ENCODE results near the gene TMEM52.
"Not testable (repeated sequence)": the region's sequence is repeated elsewhere in the genome, so short reads cannot be mapped to it uniquely, and the experiment has no call there.

TMEM52 gene

DNA sequence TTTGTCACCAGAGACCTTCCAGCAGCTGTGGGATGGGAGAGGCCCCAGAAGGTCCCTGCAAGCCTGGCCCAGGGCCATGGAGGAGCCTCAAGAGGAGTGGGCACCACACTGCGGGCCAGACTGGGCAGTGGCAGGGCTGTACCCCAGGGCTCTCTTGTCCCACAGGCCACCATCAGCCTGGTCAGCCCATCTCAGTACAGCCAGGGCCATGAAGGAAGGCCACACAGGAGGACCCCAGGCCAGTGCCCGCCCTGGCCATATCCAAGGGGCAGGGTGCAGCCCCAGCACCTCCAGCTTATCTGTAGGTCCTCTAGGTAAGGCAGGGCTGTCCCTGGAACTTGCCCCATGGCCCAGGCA, 25.1 kb downstream of the TMEM52 start:
- peaks cover 16% of the 10 kb centered on the region for H3K4me1 ChIP-seq (ENCODE audit: control insufficient read depth, insufficient read depth, low read length)
- H3K4me3 ChIP-seq (ENCODE audit: low read length) = no peak overlapping the region
- H3K9ac ChIP-seq (ENCODE audit: low read depth, low read length) = no peak overlapping the region
- no peaks in the 10 kb centered on the region for H3K36me3 ChIP-seq (ENCODE audit: insufficient read depth, low read length)
- H3K4me2 ChIP-seq (ENCODE audit: low read length) = no peak overlapping the region
- no peaks in the 10 kb centered on the region for H3K27me3 ChIP-seq (ENCODE audit: control insufficient read depth, insufficient read depth, low read length)
- H3K9me3 ChIP-seq (replicated peaks; ENCODE audit: low read length) = no peaks in the 10 kb centered on the region

DNA sequence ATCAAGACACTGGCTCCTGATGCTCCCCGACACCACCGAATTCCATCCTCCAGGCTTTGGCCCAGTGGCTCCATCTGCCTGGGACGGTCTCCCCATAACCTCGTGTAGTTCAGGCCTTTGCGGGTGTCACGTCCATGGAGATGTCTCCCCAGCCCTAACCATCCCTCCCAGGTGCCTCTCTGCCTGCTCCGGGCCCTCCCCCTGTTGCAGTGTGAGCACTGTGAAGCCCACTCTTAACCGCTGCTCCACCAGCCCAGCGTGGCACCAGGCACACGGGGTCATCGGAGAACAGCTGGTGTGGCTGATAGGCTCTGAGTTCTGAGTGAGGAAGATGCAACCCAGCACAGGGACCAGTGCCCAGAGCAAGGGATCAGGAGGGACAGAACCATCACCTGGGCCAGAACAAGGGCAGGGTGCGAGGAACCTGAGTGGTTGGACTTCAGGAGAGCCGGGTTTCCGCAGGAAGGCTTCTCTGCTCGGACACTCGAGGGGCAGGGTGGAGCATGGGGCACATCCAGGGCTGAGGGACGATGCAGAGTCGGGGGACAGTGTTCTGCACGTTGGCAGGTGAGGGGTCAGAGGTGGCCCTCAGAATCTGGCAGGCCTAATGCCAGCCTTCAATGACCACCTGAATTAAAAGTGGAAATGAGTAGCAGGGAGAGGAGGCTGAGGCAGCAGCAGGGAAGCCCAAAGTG, 25.6 kb downstream of the TMEM52 start:
- Histone ChIP-seq H3K27me3 (ENCODE audit: control insufficient read depth, insufficient read depth, low read length) (no peaks in the 10 kb centered on the region), H3K4me2 (ENCODE audit: low read length) (no peak overlapping the region), H3K36me3 (ENCODE audit: insufficient read depth, low read length) (no peaks in the 10 kb centered on the region), H3K9me3 (replicated peaks; ENCODE audit: low read length) (no peaks in the 10 kb centered on the region), H3K4me1 (ENCODE audit: control insufficient read depth, insufficient read depth, low read length) (peaks cover 21% of the 10 kb centered on the region), H3K4me3 (ENCODE audit: low read length) (no peak overlapping the region), H3K9ac (ENCODE audit: low read depth, low read length) (no peak overlapping the region)

DNA sequence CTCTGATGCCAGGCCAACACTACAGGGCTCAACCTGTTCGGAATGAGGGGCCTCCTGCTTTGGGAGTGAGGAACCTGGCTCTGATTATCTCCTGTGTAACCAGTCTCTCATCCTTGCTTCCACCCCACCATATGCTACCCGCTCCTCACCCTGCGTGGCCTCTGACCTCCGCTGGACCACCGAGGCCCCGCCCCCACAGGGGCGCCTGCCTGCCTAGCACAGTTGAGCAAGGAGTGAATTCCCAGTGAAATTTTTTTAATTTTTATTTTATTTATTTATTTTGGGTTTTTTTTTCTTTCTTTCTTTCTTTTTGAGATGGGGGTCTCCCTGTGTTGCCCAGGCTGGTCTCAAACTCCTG, 26.3 kb downstream of the TMEM52 start:
- H3K9ac ChIP-seq (ENCODE audit: low read depth, low read length) = no peak overlapping the region

DNA sequence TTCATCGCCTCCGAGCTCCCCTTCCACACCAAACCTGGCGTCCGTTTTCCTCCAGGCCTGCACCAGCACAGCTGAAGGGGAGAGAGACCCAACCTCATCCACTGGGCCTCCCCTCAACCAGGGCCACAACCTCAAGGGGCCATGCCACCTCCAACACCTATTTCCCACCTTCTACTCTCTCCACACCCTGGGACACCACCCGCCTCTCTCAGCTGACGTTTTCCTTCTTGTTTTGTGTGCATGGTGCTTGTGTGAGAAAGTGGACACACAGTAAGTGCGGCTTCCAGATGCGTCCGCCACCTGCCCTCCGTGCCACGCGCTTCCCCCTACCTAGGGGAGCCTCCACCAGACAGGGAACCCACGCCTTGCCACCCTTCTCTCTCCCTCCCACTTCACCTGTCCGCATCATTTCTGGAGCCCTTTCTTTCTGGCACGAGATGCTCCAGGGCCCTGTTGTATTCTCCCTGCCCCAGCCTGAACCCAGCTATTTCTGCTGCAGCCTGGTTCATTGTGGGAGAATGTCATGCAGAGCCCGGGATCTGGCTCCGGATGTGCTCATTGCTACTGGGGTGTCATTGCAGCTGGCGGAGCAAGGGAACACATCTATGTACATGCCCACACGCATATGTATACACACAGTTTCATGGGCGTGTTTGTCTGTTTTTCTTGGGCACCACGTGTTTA, 26.9 kb downstream of the TMEM52 start:
- peaks cover 32% of the 10 kb centered on the region for H3K4me1 ChIP-seq (ENCODE audit: control insufficient read depth, insufficient read depth, low read length)
- peak overlapping the region; percentile 97 for H3K9ac ChIP-seq (ENCODE audit: low read depth, low read length)
- H3K36me3 ChIP-seq (ENCODE audit: insufficient read depth, low read length) = no peaks in the 10 kb centered on the region
- H3K9me3 ChIP-seq (replicated peaks; ENCODE audit: low read length) = no peaks in the 10 kb centered on the region
- no peaks in the 10 kb centered on the region for H3K27me3 ChIP-seq (ENCODE audit: control insufficient read depth, insufficient read depth, low read length)
- H3K4me2 ChIP-seq (ENCODE audit: low read length) = peak overlapping the region; percentile 99
- peak overlapping the region; percentile 84 for H3K4me3 ChIP-seq (ENCODE audit: low read length)

More for the DNA sequence above, 26.3 kb downstream of the TMEM52 start:
- Histone ChIP-seq H3K4me3 (ENCODE audit: low read length) (peak overlapping the region; percentile 84), H3K4me2 (ENCODE audit: low read length) (peak overlapping the region; percentile 99), H3K36me3 (ENCODE audit: insufficient read depth, low read length) (no peaks in the 10 kb centered on the region), H3K9me3 (replicated peaks; ENCODE audit: low read length) (no peaks in the 10 kb centered on the region), H3K4me1 (ENCODE audit: control insufficient read depth, insufficient read depth, low read length) (peaks cover 27% of the 10 kb centered on the region), H3K27me3 (ENCODE audit: control insufficient read depth, insufficient read depth, low read length) (no peaks in the 10 kb centered on the region)

DNA sequence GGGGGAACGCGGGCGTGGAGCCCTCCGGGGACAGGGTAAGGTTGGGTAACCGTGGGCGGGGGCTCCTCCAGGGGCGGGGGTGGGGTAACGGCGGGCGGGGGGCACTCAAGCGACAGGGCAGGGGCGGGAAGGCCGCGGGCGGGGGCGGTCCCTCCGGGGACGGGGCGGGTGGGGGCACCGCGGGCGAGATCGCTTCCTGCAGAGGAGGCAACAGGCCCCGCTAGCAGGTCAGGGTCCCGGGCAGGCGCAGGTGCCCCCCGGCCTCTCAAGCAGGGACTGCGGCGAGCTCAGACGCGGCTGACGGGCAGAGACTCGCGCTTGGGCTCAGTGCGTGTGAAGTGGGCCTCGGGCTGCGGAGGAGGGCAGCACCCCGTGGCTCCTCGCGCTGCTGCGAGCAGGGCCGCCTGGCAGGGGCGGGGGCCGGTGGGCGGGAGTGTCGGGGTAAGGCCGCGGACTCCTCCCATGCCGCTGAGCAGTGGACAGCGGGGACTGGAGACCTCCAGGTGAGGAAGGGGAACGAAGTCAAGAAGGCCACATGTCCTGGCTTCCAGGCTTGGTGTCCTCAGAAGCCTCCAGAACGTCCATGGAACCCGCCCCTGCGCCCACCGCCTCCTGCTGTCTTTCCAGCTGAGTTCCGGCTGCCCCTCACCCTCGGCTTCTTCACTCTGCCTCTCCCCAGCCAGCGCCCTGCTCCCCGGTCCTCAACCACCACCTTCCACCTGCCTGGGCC, 27.6 kb downstream of the TMEM52 start:
- peaks cover 37% of the 10 kb centered on the region for H3K4me1 ChIP-seq (ENCODE audit: control insufficient read depth, insufficient read depth, low read length)

DNA sequence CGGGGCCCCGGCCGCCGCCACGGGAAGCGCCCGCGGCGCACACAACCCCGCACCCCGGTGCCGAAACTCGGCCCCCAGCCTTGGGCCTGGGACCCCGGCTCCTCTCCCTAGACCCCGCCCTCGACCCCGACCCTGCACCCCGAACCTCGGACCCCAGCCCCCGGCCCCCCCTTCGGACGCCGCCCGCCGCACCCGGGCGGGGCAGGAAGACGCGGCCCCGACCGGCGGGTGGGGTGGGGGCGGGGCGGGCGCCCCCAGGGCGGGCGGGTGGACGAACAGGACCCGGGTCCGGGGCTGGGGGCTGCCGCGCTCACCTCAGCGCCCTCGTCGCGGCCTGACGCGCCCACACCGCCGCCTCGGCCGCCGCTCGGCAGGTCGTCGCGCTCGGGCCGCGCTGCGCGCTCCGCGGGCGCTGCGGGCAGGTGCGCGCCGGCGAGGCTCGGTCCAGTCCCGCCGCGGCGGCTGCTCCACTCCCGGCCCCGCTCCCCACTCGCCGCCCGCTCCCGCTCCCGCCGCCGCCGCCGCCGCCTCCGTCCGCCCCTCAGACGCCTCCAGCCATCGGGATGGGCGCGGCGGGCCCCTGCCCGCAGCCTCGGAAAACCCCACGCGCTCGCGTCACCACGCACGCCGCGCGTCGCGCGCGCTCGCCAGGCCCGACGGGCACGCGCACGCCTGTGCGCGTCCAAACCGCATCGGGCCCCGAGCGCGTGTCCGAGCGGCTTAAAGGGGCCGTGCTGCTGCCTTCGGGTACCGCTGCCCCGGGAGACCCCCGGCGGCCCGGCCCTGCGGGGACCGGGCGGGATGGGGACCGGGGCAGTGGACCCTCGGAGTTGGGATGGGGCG, 28.4 kb downstream of the TMEM52 start, which contains the start of gene GNB1:
Gene GNB1, minus strand, starts transcription at position 582 of the 843 bp plus-strand sequence. CDS start 65,634 bp downstream, outside the sequence.
- H3K4me1 ChIP-seq (ENCODE audit: control insufficient read depth, insufficient read depth, low read length) = peaks cover 44% of the 10 kb centered on the region
- no peaks in the 10 kb centered on the region for H3K27me3 ChIP-seq (ENCODE audit: control insufficient read depth, insufficient read depth, low read length)
- peak within 1 kb of the TSS; percentile 99 for H3K4me2 ChIP-seq (ENCODE audit: low read length)
- no peaks in the 10 kb centered on the region for H3K36me3 ChIP-seq (ENCODE audit: insufficient read depth, low read length)
- peak within 1 kb of the TSS; percentile 97 for H3K9ac ChIP-seq (ENCODE audit: low read depth, low read length)
- peak within 1 kb of the TSS; percentile 85 for H3K4me3 ChIP-seq (ENCODE audit: low read length)
- no peaks in the 10 kb centered on the region for H3K9me3 ChIP-seq (replicated peaks; ENCODE audit: low read length)

More for the DNA sequence above, 27.6 kb downstream of the TMEM52 start:
- H3K36me3 ChIP-seq (ENCODE audit: insufficient read depth, low read length) = no peaks in the 10 kb centered on the region
- H3K4me3 ChIP-seq (ENCODE audit: low read length) = peak overlapping the region; percentile 85
- peak overlapping the region; percentile 99 for H3K4me2 ChIP-seq (ENCODE audit: low read length)
- no peaks in the 10 kb centered on the region for H3K9me3 ChIP-seq (replicated peaks; ENCODE audit: low read length)
- peak overlapping the region; percentile 97 for H3K9ac ChIP-seq (ENCODE audit: low read depth, low read length)
- no peaks in the 10 kb centered on the region for H3K27me3 ChIP-seq (ENCODE audit: control insufficient read depth, insufficient read depth, low read length)

DNA sequence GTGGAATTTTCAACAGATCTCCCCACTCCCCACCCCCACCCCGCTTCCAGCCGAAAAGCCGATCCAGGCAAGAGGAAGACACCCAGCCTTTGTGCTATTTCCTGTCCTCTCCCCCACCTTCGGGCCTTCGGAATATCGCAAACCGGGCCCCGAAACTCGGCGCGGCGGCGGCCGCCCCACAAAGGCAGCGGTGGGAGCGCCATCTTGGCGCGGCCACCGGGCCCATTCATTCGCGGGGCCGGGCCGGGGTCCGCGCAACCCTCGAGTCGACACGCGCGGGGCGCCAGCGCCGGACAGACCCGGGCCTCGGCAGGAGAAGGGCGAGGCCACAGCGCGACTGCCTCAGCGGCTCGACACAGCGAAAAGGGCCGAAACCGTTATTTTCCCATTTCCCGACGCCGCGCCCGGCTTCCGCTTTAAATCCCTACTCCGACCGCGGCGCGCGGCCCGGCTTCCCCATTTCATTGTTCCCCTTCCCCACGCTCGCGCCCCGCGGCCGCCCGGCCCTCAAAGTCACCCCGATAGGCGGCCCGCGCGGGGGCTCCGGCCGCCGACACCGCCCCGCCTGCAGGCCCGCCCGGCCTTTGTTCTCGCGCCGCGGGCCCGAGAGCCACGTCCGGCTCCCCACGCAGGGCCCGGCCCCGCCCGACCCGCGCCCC, 29.1 kb downstream of the TMEM52 start:
- no peaks in the 10 kb centered on the region for H3K9me3 ChIP-seq (replicated peaks; ENCODE audit: low read length)
- peak overlapping the region; percentile 85 for H3K4me3 ChIP-seq (ENCODE audit: low read length)
- no peaks in the 10 kb centered on the region for H3K27me3 ChIP-seq (ENCODE audit: control insufficient read depth, insufficient read depth, low read length)
- H3K4me1 ChIP-seq (ENCODE audit: control insufficient read depth, insufficient read depth, low read length) = peaks cover 44% of the 10 kb centered on the region
- no peaks in the 10 kb centered on the region for H3K36me3 ChIP-seq (ENCODE audit: insufficient read depth, low read length)
- H3K4me2 ChIP-seq (ENCODE audit: low read length) = peak overlapping the region; percentile 80
- H3K9ac ChIP-seq (ENCODE audit: low read depth, low read length) = peak overlapping the region; percentile 97

DNA sequence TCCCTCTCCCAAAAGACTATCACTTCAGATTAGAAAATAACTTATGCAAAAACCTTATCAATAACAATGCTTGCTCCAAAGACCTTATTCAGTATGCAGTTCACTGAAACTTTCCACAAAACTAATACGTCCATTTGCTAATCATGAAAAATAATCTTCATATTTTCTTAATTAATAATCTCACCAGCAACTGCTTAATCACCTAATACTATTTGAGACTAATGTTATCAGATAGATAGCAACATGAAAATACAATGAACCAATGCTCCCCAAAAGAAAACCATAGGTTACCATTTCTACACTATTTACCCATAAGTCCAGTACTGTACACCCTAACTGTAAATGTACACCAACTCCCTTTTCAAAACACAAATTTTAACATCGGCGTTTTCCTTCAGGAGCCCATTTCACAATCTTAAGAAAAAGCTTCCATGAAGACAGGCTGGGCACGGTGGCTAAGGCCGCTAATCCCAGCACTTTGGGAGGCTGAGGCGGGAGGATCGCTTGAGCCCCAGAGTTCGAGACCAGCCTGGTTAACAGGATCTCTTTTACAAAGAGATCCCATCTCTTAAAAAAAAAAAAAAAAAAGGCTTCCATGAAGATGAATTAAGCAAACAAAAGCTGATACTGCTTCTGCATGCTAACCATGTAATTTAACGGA, 29.9 kb downstream of the TMEM52 start:
- H3K9ac ChIP-seq (ENCODE audit: low read depth, low read length) = peak overlapping the region; percentile 97
- peaks cover 39% of the 10 kb centered on the region for H3K4me1 ChIP-seq (ENCODE audit: control insufficient read depth, insufficient read depth, low read length)
- peak overlapping the region; percentile 80 for H3K4me2 ChIP-seq (ENCODE audit: low read length)
- H3K9me3 ChIP-seq (replicated peaks; ENCODE audit: low read length) = no peaks in the 10 kb centered on the region
- H3K4me3 ChIP-seq (ENCODE audit: low read length) = peak overlapping the region; percentile 85
- no peaks in the 10 kb centered on the region for H3K36me3 ChIP-seq (ENCODE audit: insufficient read depth, low read length)
- no peaks in the 10 kb centered on the region for H3K27me3 ChIP-seq (ENCODE audit: control insufficient read depth, insufficient read depth, low read length)

DNA sequence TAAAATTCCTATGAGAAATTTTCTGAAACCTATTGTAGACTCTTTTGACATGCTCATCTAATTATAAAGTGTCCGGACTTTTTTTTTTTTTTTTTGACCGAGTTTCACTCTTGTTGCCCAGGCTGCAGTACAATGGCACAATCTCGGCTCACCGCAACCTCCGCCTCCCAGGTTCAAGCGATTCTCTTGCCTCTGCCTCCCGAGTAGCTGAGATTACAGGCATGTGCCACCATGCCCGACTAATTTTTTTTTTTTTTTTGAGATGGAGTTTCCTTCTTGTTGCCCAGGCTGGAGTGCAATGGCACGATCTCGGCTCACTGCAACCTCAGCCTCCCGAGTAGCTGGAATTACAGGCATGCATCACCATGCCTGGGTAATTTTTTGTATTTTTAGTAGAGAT, 35.2 kb downstream of the TMEM52 start:
- peaks cover 42% of the 10 kb centered on the region for H3K4me1 ChIP-seq (ENCODE audit: control insufficient read depth, insufficient read depth, low read length)
- H3K27me3 ChIP-seq (ENCODE audit: control insufficient read depth, insufficient read depth, low read length); H3K4me2 ChIP-seq (ENCODE audit: low read length); H3K9ac ChIP-seq (ENCODE audit: low read depth, low read length); H3K36me3 ChIP-seq (ENCODE audit: insufficient read depth, low read length); H3K4me3 ChIP-seq (ENCODE audit: low read length); H3K9me3 ChIP-seq (replicated peaks; ENCODE audit: low read length): not testable (repeated sequence)

DNA sequence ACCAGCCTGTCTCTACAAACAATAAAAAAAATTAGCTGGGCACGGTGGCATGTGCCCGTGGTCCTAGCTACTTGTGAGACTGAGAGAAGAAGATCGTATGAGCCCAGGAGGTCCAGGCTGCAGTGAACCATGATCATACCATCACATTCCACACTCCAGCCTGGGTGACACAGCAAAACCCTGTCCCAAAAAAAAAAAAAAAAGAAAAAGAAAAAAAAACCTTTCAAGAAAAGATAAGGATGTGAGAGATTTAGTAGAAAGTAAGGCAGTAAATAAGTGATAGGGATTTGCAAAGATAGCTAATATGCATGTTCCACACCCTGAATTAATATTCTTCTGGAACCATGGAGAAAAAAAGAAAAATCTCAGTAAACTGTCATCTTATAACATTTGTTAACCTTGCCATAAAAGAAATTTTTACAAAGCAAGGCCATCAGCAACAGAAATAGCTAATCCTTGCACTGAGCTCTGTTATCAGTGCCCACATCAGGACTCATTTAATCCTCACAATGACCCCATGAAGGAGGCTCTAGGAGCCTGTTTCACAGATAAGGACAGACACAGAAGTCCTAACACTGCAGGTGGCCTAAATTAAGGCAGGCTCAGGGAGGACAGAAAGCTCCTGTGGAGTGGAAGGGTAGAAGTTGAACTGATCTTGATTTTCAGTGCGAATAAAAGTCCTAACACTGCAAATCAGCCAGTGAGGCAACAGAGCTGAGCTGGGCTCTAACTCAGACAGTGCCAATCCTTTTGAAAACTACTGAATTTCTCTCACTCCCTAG, 35.8 kb downstream of the TMEM52 start:
- Histone ChIP-seq H3K9me3 (replicated peaks; ENCODE audit: low read length) (no peaks in the 10 kb centered on the region), H3K36me3 (ENCODE audit: insufficient read depth, low read length) (peaks cover 9% of the 10 kb centered on the region), H3K4me3 (ENCODE audit: low read length) (no peak overlapping the region), H3K9ac (ENCODE audit: low read depth, low read length) (no peak overlapping the region), H3K4me2 (ENCODE audit: low read length) (no peak overlapping the region), H3K4me1 (ENCODE audit: control insufficient read depth, insufficient read depth, low read length) (peaks cover 35% of the 10 kb centered on the region), H3K27me3 (ENCODE audit: control insufficient read depth, insufficient read depth, low read length) (no peaks in the 10 kb centered on the region)
